ENCODE data around the gene GNA15.
"Not testable (repeated sequence)": the region's sequence is repeated elsewhere in the genome, so short reads cannot be mapped to it uniquely, and the experiment has no call there.

Gene GNA15

GRCh38 chr19:3150739-3151329 lies 15.0 kb downstream of the GNA15 start:
- DNase-seq, result no peak

- DNase-seq, result no peak
Measured at GRCh38 chr19:3151563-3152418, 16.0 kb downstream of the GNA15 start.

GRCh38 chr19:3152419-3152780 lies 16.6 kb downstream of the GNA15 start:
- DNase-seq, result no peak

GRCh38 chr19:3153286-3154230 lies 17.7 kb downstream of the GNA15 start:
- DNase-seq, result no peak

GRCh38 chr19:3154447-3154846 lies 18.6 kb downstream of the GNA15 start:
- not testable (repeated sequence) for DNase-seq

- peak; percentile 93 for DNase-seq
Measured at GRCh38 chr19:3154957-3155736, 19.3 kb downstream of the GNA15 start.

GRCh38 chr19:3157096-3157845 lies 21.4 kb downstream of the GNA15 start:
- DNase-seq, result no peak

- no peak for DNase-seq
Measured at GRCh38 chr19:3159565-3159964, 23.7 kb downstream of the GNA15 start.

- DNase-seq, result no peak
Measured at GRCh38 chr19:3160219-3160618, 24.4 kb downstream of the GNA15 start.

GRCh38 chr19:3161453-3161852 lies 25.6 kb downstream of the GNA15 start:
- no peak for DNase-seq

GRCh38 chr19:3162418-3163229 lies 26.8 kb downstream of the GNA15 start:
- no peak for DNase-seq

GRCh38 chr19:3163230-3163886 lies 27.5 kb downstream of the GNA15 start:
- DNase-seq, result peak; percentile 88

- DNase-seq, result no peak
Measured at GRCh38 chr19:3163943-3164342, 28.1 kb downstream of the GNA15 start.

GRCh38 chr19:3167533-3168272 lies 31.9 kb downstream of the GNA15 start:
- DNase-seq, result no peak

GRCh38 chr19:3171894-3172672 lies 36.2 kb downstream of the GNA15 start:
- peak; percentile 61 for DNase-seq

- not testable (repeated sequence) for DNase-seq
Measured at GRCh38 chr19:3172673-3173000, 36.8 kb downstream of the GNA15 start.

- DNase-seq, result no peak
Measured at GRCh38 chr19:3175781-3176714, 40.2 kb downstream of the GNA15 start.

All from activated effector memory CD4-positive, alpha-beta T cell treated with anti-CD3 and anti-CD28 coated beads, Interleukin-2, amount 50 U/mL, for 16 hours (primary cell).